GM12878 (cell line): ENCODE data around the gene VAV2. TPM values are rescaled to one million over a fixed set of nuclear protein-coding genes. Genes with fewer than 3 reads are reported as not detected.

ENCODE experiments used
- ATAC-seq: fragments of 200-7000 bp; cut with Tn5 transposase; 3 replicates; pipeline ENCODE4 v1.9.1; 2020; ENCODE audit warnings: mild to moderate bottlenecking, moderate library complexity
- BruUV-seq: library from RNA; stranded (reverse); fragments of 400-500 nt; replicated peaks from 2 replicates; lab custom pipeline; 2021; lab: Mats Ljungman, UMichigan
- CTCF ChIA-PET: fragments of 300-600 bp; sonication (Branson Sonifier 250); formaldehyde crosslinking; extraction: SDS; loops from one replicate; lab custom pipeline; 2021; ENCODE audit warnings: inconsistent platforms; lab: Yijun Ruan, JAX
- POLR2A ChIA-PET: fragments of 350-600 bp; formaldehyde crosslinking; extraction: SDS; loops from one replicate; lab custom pipeline; 2021; ENCODE audit warnings: inconsistent platforms; lab: Charles Lee
- RAD21 ChIA-PET: fragments of 300-600 bp; sonication (Branson Sonifier 250); formaldehyde crosslinking; loops from one replicate; lab custom pipeline; 2023; ENCODE audit warnings: antibody characterized with exemption; ENCODE audit not compliant: unreplicated experiment; lab: Charles Lee
- SMC1A ChIA-PET: fragments of 300-600 bp; sonication (Branson Sonifier 250); formaldehyde crosslinking; loops from one replicate; lab custom pipeline; 2023; ENCODE audit not compliant: unreplicated experiment, uncharacterized antibody; lab: Charles Lee
- DNase-seq: peaks from one replicate; pipeline ENCODE4 v3.0.0-alpha.2; 2011; ENCODE audit warnings: low read depth, low spot score
- FAIRE-seq: peaks from 3 replicates; lab custom pipeline; 2011; peaks lifted over from hg19 to GRCh38; lab: Jason Lieb, UNC
- H2AFZ ChIP-seq: 2 replicates; pipeline ENCODE4 v1.6.0; 2011; ENCODE audit warnings: low read depth, low read length, control low read depth; ENCODE audit not compliant: control insufficient read depth
- H3K27ac ChIP-seq: 2 replicates; pipeline ENCODE4 v1.5.1; 2011; ENCODE audit warnings: control low read depth; ENCODE audit not compliant: control insufficient read depth, insufficient read depth
- H3K27me3 ChIP-seq, 2 experiments: replicated peaks in 1 of 2; 2 replicates each; pipeline versions ENCODE4 v1.6.0 to v1.6.1; 2011; ENCODE audit warnings: low read length in 1 of 2; ENCODE audit not compliant: control insufficient read depth in 2 of 2, insufficient read depth in 2 of 2
- H3K36me3 ChIP-seq, 2 experiments: 2 replicates each; pipeline ENCODE4 v1.5.1; 2011; ENCODE audit warnings: low read length in 1 of 2; ENCODE audit not compliant: control insufficient read depth in 2 of 2, insufficient read depth in 2 of 2
- H3K4me1 ChIP-seq: 2 replicates; pipeline ENCODE4 v1.6.1; 2011; ENCODE audit warnings: mild to moderate bottlenecking, low read length, moderate library complexity, mixed read lengths; ENCODE audit not compliant: control insufficient read depth, insufficient read depth
- H3K4me2 ChIP-seq: 2 replicates; pipeline ENCODE4 v1.6.0; 2011; ENCODE audit warnings: control low read depth; ENCODE audit not compliant: control insufficient read depth, insufficient read depth
- H3K4me3 ChIP-seq: fragments of 200-600 bp; sonication (generic); 2 replicates; pipeline ENCODE4 v1.5.1; 2016
- H3K79me2 ChIP-seq: 2 replicates; pipeline ENCODE4 v1.6.0; 2011; ENCODE audit warnings: low read length; ENCODE audit not compliant: control insufficient read depth, insufficient read depth
- H3K9ac ChIP-seq: 2 replicates; pipeline ENCODE4 v1.8.0; 2011; ENCODE audit warnings: low read length, control low read depth, mixed read lengths; ENCODE audit not compliant: control insufficient read depth, insufficient read depth
- H3K9me3 ChIP-seq: replicated peaks from 3 replicates; pipeline ENCODE4 v1.5.1; 2011; ENCODE audit warnings: mild to moderate bottlenecking, low read length; ENCODE audit not compliant: control insufficient read depth, insufficient read depth
- H4K20me1 ChIP-seq: 2 replicates; pipeline ENCODE4 v1.6.0; 2011; ENCODE audit not compliant: control insufficient read depth, insufficient read depth
- CHD1 ChIP-seq: IDR thresholded peaks from 2 replicates; pipeline ENCODE4 v1.6.1; 2012; ENCODE audit warnings: low read depth, low read length, improper control_type of control experiment
- ESRRA ChIP-seq: IDR thresholded peaks from 2 replicates; pipeline ENCODE4 v1.6.1; 2012; ENCODE audit warnings: mild to moderate bottlenecking, low read length, improper control_type of control experiment
- JUND ChIP-seq: IDR thresholded peaks from 2 replicates; pipeline ENCODE4 v1.6.1; 2012; ENCODE audit warnings: low read depth, mild to moderate bottlenecking, low read length, improper control_type of control experiment, moderate library complexity
- KAT2A ChIP-seq: conservative IDR thresholded peaks from 2 replicates; pipeline ENCODE4 v1.6.1; 2011; ENCODE audit warnings: low read depth, low read length; ENCODE audit not compliant: control insufficient read depth
- RELA ChIP-seq: fragments of 450-650 bp; IDR thresholded peaks from 2 replicates; pipeline ENCODE4 v1.8.0; 2014; ENCODE audit warnings: borderline replicate concordance; ENCODE audit not compliant: partially characterized antibody
- SMC3 ChIP-seq: IDR thresholded peaks from 2 replicates; pipeline ENCODE4 v1.6.1; 2011; ENCODE audit warnings: low read length, improper control_type of control experiment, borderline replicate concordance
- SREBF2 ChIP-seq: IDR thresholded peaks from 2 replicates; pipeline ENCODE4 v1.6.1; 2012; ENCODE audit warnings: mild to moderate bottlenecking, low read length
- TCF7 ChIP-seq: IDR thresholded peaks from 2 replicates; pipeline ENCODE4 v1.6.1; 2014; ENCODE audit warnings: antibody characterized with exemption, borderline replicate concordance
- ZNF274 ChIP-seq: IDR thresholded peaks from one replicate; pipeline ENCODE4 v1.8.0; 2011; ENCODE audit not compliant: insufficient read length, insufficient read depth
- WGBS: methylation state at CpG from one replicate; pipeline ENCODE4 v1.1.6; 2016; ENCODE audit warnings: low lambda C conversion rate; ENCODE audit not compliant: insufficient replicate concordance, insufficient coverage; ENCODE audit errors: missing lambda C conversion rate; 5-methylcytosine and 5-hydroxymethylcytosine counted together
- in situ Hi-C: fragments of 300-500 bp; cut with MboI; formaldehyde crosslinking; loops from 9 replicates; pipeline ENCODE4 v1.14.3; 2018; ENCODE audit warnings: mixed read lengths
- intact Hi-C: fragments of 100-400 bp; cut with micrococcal nuclease; formaldehyde crosslinking; loops from one replicate; pipeline ENCODE4 v1.14.2; 2022; ENCODE audit not compliant: unreplicated experiment
- polyA plus RNA-seq, 11 experiments: library from polyadenylated mRNA; depleted of rRNA in 4 of 11; unstranded in 6 of 11; stranded (reverse) in 5 of 11; fragments of >200 nt; fragmentation: Nextera tagmentation in 4 of 11; fragmentation: Illumina TruSeq in 1 of 11; extraction: Ambion mirVana in 4 of 11; extraction: Trizol in 1 of 11; gene quantifications; 1 replicate in 1 of 11; 2 replicates in 10 of 11; pipeline versions ENCODE4 v1.2.1 to v1.2.3, GENCODE V29; 2011 to 2016; ENCODE audit warnings: inconsistent platforms in 2 of 11, missing spikeins in 2 of 11, low read depth in 1 of 11
- total RNA-seq, 4 experiments: library from RNA; depleted of rRNA in 3 of 4; stranded (reverse); fragments of >200 nt in 3 of 4; fragmentation: Illumina TruSeq in 1 of 4; extraction: Trizol in 1 of 4; gene quantifications; 2 replicates each; pipeline versions ENCODE4 v1.2.1 to v1.2.3, GENCODE V29; 2013 to 2021
- TF ChIP-seq, protein P1 (sequence below): fragments of 450-650 bp; IDR thresholded peaks from 2 replicates; pipeline ENCODE4 v1.6.1; 2016; ENCODE audit warnings: mild to moderate bottlenecking
- TF ChIP-seq, protein P2 (sequence below): fragments of 450-650 bp; IDR thresholded peaks from 2 replicates; pipeline ENCODE4 v1.6.1; 2016; ENCODE audit warnings: mild to moderate bottlenecking, moderate library complexity, borderline replicate concordance

VAV2 gene
- total and polyA plus RNA-seq, 10 of the 15 experiments (the other 5 are each of a cell fraction or from before 2014, with no cell fraction given), result 0.13 to 43.9 (median 16.9) TPM

GRCh38 chr9:133919253-133920115 lies 72.6 kb downstream of the VAV2 start (continued):
- TF ChIP-seq, protein P1, sequence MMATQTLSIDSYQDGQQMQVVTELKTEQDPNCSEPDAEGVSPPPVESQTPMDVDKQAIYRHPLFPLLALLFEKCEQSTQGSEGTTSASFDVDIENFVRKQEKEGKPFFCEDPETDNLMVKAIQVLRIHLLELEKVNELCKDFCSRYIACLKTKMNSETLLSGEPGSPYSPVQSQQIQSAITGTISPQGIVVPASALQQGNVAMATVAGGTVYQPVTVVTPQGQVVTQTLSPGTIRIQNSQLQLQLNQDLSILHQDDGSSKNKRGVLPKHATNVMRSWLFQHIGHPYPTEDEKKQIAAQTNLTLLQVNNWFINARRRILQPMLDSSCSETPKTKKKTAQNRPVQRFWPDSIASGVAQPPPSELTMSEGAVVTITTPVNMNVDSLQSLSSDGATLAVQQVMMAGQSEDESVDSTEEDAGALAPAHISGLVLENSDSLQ, result no peak
- TF ChIP-seq KAT2A (no peak), TCF7 (no peak), SMC3 (no peak), ZNF274 (no peak), SREBF2 (no peak), ESRRA (no peak)

DNA sequence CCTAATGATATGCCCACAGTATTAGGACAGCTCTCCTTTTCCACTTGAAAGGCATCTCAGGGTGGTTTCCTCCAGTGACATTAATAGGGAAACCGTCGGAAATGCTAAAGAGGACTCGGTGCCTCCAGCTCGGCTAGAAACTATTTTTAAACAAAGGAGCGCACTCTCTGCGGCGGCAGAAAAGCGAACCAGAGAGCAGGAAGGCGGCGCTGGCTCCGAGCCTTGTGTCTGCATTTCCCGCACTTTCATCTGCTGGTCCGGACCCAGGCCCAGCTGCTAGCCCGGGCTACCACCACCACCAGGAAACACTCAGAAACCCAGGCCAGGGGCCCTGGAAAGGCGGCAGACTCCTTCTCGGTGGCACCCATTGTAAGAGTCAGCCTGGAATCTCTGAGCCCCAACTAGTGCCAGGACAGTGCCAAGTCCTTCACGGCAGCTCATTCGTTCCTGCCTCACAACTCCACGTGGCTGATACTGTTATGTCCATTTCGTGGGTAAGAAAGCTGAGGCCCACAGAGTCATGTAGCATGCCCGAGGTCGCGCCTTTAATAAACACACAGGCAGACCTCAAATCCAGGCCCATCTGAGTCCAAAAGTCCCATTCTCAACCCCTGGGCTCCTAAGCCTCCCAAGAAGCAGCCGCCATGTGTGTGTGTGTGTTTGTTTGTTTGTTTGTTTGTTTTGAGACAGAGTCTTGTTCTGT lies 73.9 kb downstream of the VAV2 start:
- H3K4me1 ChIP-seq, result no peaks in the 10 kb centered on the region
- ChIA-PET RAD21 (no interaction called here), POLR2A (no interaction called here), SMC1A (no interaction called here), CTCF (no interaction called here)
- no peak overlapping the region for H3K4me2 ChIP-seq
- FAIRE-seq, result no peak
- no peak for DNase-seq
- no peaks in the 10 kb centered on the region for H3K9me3 ChIP-seq
- no peak overlapping the region for H3K9ac ChIP-seq
- BruUV-seq, result TSS peak; percentile 18
- TF ChIP-seq RELA (no peak), CHD1 (no peak), JUND (no peak)
- TF ChIP-seq, protein P2, sequence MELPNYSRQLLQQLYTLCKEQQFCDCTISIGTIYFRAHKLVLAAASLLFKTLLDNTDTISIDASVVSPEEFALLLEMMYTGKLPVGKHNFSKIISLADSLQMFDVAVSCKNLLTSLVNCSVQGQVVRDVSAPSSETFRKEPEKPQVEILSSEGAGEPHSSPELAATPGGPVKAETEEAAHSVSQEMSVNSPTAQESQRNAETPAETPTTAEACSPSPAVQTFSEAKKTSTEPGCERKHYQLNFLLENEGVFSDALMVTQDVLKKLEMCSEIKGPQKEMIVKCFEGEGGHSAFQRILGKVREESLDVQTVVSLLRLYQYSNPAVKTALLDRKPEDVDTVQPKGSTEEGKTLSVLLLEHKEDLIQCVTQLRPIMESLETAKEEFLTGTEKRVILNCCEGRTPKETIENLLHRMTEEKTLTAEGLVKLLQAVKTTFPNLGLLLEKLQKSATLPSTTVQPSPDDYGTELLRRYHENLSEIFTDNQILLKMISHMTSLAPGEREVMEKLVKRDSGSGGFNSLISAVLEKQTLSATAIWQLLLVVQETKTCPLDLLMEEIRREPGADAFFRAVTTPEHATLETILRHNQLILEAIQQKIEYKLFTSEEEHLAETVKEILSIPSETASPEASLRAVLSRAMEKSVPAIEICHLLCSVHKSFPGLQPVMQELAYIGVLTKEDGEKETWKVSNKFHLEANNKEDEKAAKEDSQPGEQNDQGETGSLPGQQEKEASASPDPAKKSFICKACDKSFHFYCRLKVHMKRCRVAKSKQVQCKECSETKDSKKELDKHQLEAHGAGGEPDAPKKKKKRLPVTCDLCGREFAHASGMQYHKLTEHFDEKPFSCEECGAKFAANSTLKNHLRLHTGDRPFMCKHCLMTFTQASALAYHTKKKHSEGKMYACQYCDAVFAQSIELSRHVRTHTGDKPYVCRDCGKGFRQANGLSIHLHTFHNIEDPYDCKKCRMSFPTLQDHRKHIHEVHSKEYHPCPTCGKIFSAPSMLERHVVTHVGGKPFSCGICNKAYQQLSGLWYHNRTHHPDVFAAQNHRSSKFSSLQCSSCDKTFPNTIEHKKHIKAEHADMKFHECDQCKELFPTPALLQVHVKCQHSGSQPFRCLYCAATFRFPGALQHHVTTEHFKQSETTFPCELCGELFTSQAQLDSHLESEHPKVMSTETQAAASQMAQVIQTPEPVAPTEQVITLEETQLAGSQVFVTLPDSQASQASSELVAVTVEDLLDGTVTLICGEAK, result no peak
- H3K27ac ChIP-seq, result no peak overlapping the region
- no peak overlapping the region for H2AFZ ChIP-seq
- H3K4me3 ChIP-seq, result no peak overlapping the region
- ATAC-seq, result no peak
- WGBS, result 95% methylated on average over 24 of the region's 24 CpGs
- peaks cover 0 to 1% of the 10 kb centered on the region in 2 experiments; a peak in 3 of 4 replicates for H3K36me3 ChIP-seq
- in situ Hi-C loops, result no loop called here
- H3K27me3 ChIP-seq, result no peaks in the 10 kb centered on the region
- intact Hi-C loops, result no loop called here
- no peaks in the 10 kb centered on the region for H4K20me1 ChIP-seq
- peaks cover 30% of the 10 kb centered on the region for H3K79me2 ChIP-seq
